Endothelial cell (in vitro differentiated cells): ENCODE data around the gene ATRAID. TPM values are rescaled to one million over a fixed set of nuclear protein-coding genes. Genes with fewer than 3 reads are reported as not detected.

Source experiments
- DNase-seq: peaks from one replicate; pipeline ENCODE4 v3.0.0; 2021; ENCODE audit warnings: low spot score
- H3K27ac Mint-ChIP-seq: one replicate; pipeline ENCODE4 v1.8.0; 2021; ENCODE audit warnings: mixed read lengths, inconsistent platforms; ENCODE audit not compliant: unreplicated experiment
- H3K27me3 Mint-ChIP-seq: one replicate; pipeline ENCODE4 v1.8.0; 2021; ENCODE audit warnings: mild to moderate bottlenecking, moderate library complexity, mixed read lengths, inconsistent platforms; ENCODE audit not compliant: unreplicated experiment
- H3K36me3 Mint-ChIP-seq: one replicate; pipeline ENCODE4 v1.8.0; 2021; ENCODE audit warnings: mild to moderate bottlenecking, low read depth, mixed read lengths, inconsistent platforms; ENCODE audit not compliant: unreplicated experiment
- H3K4me1 Mint-ChIP-seq: one replicate; pipeline ENCODE4 v1.8.0; 2021; ENCODE audit warnings: mild to moderate bottlenecking, mixed read lengths, inconsistent platforms; ENCODE audit not compliant: unreplicated experiment
- H3K4me3 Mint-ChIP-seq: one replicate; pipeline ENCODE4 v1.8.0; 2021; ENCODE audit warnings: mild to moderate bottlenecking, mixed read lengths, inconsistent platforms; ENCODE audit not compliant: unreplicated experiment
- H3K9me3 Mint-ChIP-seq: one replicate; pipeline ENCODE4 v1.8.0; 2021; ENCODE audit warnings: mixed read lengths, inconsistent platforms; ENCODE audit not compliant: unreplicated experiment
- total RNA-seq: library from RNA; stranded (reverse); fragmentation: NEBNext Ultra II Directional; extraction: Animal tissue kit (Norgen Biotek cat#: 25700); gene quantifications from one replicate; pipeline ENCODE4 v1.2.1, GENCODE V29; 2021; ENCODE audit not compliant: unreplicated experiment
- TF ChIP-seq, protein P1 (sequence below): fragments of 200-600 bp; sonication (generic); IDR thresholded peaks from one replicate; pipeline ENCODE4 v1.5.0; 2021; ENCODE audit warnings: antibody characterized with exemption; ENCODE audit not compliant: unreplicated experiment

The ATRAID gene
- total RNA-seq, 1 donor from 2014 or later: 89.9 TPM

DNA sequence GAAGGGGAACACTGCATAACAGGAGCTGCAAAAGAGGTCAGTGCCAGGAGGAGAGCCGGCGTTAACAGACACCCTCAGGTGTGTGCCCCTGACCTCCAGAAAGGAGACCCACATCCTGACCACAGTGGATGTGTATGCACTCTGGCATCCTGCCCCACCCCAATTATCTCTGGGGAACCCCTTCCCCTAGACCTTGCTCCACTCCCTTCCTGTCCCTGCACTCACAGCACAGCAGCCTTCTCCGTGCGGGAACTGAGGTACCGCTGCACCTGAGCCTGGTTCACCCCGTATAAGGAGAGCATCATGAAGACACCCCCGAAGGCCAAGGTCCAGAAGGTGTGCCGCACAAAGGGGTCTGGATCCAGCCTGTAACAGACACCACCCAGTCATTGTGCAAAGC, 7.3 kb upstream of the ATRAID start:
- no peaks in the 10 kb centered on the region for H3K9me3 Mint-ChIP-seq
- TF ChIP-seq, protein P1, sequence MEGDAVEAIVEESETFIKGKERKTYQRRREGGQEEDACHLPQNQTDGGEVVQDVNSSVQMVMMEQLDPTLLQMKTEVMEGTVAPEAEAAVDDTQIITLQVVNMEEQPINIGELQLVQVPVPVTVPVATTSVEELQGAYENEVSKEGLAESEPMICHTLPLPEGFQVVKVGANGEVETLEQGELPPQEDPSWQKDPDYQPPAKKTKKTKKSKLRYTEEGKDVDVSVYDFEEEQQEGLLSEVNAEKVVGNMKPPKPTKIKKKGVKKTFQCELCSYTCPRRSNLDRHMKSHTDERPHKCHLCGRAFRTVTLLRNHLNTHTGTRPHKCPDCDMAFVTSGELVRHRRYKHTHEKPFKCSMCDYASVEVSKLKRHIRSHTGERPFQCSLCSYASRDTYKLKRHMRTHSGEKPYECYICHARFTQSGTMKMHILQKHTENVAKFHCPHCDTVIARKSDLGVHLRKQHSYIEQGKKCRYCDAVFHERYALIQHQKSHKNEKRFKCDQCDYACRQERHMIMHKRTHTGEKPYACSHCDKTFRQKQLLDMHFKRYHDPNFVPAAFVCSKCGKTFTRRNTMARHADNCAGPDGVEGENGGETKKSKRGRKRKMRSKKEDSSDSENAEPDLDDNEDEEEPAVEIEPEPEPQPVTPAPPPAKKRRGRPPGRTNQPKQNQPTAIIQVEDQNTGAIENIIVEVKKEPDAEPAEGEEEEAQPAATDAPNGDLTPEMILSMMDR: no peak
- peaks cover 7% of the 10 kb centered on the region for H3K4me1 Mint-ChIP-seq
- peaks cover 67% of the 10 kb centered on the region for H3K36me3 Mint-ChIP-seq
- H3K27me3 Mint-ChIP-seq: peaks cover 10% of the 10 kb centered on the region
- no peak overlapping the region for H3K4me3 Mint-ChIP-seq
- DNase-seq: no peak
- no peak overlapping the region for H3K27ac Mint-ChIP-seq

DNA sequence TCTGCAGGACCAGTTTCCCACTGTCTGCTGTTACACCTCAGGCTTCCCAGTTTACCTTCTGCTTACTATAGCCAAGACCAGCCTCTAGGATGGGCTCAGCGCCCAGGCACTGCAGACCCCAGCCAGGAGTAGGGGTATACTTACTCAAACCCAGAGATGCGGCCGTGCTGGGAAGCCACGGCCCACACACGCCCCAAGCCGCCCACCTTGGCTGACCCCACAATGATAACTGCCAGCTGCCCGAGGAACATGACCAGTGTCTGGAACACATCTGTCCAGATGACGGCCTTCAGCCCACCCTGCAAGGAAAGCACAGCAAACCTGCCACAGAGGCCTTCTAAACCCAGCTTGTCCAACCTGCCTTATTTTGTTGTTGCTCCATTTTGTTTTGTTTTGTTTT, 6.6 kb upstream of the ATRAID start:
- Mint-ChIP-seq H3K36me3 (peaks cover 67% of the 10 kb centered on the region), H3K4me3 (peak overlapping the region; percentile 8), H3K27ac (no peak overlapping the region), H3K4me1 (peaks cover 13% of the 10 kb centered on the region), H3K9me3 (no peaks in the 10 kb centered on the region), H3K27me3 (peaks cover 11% of the 10 kb centered on the region)
- DNase-seq: no peak
- TF ChIP-seq, protein P1: no peak

DNA sequence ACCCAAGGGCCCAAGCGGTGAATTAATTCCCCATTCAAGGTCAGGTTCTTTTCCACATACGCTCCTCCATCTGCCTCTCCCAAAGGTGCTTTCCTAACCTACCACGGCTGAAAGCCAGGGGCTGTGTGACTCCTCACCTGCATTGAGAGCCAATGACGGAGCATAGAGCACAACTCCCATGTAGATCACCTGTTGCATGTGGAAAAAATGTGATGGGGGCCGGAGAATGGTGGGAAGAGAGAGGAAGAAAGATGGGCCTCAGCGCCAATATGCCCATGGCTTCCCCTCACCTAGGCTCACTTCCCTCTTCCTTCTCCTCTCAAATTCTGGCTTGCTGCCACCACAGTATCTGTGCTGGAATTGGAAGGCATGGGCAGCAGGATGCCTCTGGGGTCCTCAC, 5.5 kb upstream of the ATRAID start:
- no peak for DNase-seq
- H3K27ac Mint-ChIP-seq: no peak overlapping the region
- TF ChIP-seq, protein P1: no peak
- H3K36me3 Mint-ChIP-seq: peaks cover 64% of the 10 kb centered on the region
- no peaks in the 10 kb centered on the region for H3K9me3 Mint-ChIP-seq
- peaks cover 13% of the 10 kb centered on the region for H3K4me1 Mint-ChIP-seq
- H3K27me3 Mint-ChIP-seq: peaks cover 11% of the 10 kb centered on the region
- no peak overlapping the region for H3K4me3 Mint-ChIP-seq

DNA sequence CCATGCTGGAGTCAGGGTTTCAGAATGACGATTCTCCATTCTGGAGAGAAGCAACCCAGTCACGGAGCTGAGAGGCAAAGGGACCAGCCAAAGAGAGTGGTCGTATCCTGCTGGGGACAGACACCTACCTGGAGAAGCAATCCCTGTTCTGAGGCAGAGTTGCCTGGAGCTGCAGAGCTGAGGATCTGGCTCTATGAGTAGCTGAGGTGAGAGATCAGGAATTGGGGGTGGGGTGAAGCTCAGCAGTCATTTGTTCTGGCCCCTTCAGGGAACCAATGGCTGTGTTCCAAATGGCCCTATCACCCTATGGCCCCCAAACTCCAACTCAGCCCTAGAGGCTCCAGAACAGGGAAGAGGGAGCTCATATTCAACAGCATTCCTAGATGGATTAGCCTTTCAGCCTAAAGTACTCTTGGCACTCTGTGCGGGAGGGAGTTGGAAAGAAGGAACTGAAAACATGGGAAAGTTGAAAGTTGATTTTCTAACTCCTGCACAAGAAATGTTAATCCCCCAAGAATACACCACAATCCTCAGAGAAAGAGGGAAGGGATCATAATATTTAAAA, 3.3 kb upstream of the ATRAID start:
- peaks cover 21% of the 10 kb centered on the region for H3K27me3 Mint-ChIP-seq
- H3K27ac Mint-ChIP-seq: no peak overlapping the region
- H3K36me3 Mint-ChIP-seq: peaks cover 52% of the 10 kb centered on the region
- no peak overlapping the region for H3K4me3 Mint-ChIP-seq
- no peak for DNase-seq
- TF ChIP-seq, protein P1: no peak
- peaks cover 23% of the 10 kb centered on the region for H3K4me1 Mint-ChIP-seq
- no peaks in the 10 kb centered on the region for H3K9me3 Mint-ChIP-seq

DNA sequence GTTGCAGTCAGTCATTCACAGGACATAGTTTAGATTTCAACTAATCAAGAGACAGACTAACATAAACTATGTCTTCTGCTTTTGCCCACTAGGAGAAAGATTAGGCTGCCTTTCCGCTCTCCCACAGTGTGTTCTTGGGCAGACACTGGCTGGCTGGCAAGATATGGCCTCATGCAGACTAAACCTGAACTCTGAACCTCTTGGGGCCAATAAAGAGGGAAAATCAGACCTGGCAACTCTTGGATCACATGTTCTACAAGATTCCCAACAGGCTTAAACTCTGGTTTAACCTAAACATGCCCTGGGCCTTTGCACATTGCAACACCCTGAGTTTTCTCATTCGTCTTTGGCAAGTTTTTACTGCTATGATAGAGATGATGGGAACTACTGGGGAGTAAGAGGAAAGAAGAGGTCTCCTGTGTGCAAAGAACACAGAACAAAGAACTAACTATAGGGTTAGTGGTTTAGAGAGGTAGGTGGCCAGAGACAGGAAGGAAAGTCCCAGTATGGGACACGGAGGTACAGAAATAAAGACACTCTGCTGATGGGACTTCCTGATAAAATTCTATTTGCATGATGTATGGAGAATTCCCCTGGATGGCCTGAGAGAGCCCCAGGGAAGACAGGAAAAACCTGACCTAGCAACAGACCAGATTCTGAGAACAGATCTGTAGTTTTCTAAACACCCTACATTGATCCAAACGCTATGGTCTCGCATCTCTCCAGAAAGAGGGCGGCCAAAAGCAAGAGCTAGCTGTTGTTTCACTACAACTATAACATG, 2.0 kb upstream of the ATRAID start:
- Mint-ChIP-seq H3K27me3 (peaks cover 23% of the 10 kb centered on the region), H3K9me3 (no peaks in the 10 kb centered on the region), H3K4me3 (peak overlapping the region; percentile 81), H3K27ac (peak overlapping the region; percentile 61), H3K36me3 (peaks cover 45% of the 10 kb centered on the region), H3K4me1 (peaks cover 24% of the 10 kb centered on the region)
- TF ChIP-seq, protein P1: no peak
- no peak for DNase-seq
